Measurements from ENCODE around the gene MCRIP2. TPM values are rescaled to one million over a fixed set of nuclear protein-coding genes. Genes with fewer than 3 reads are reported as not detected.

The MCRIP2 gene
- total RNA-seq, 6 donors from 2014 or later, result 34.9 to 85.7 (median 53.3) TPM

DNA sequence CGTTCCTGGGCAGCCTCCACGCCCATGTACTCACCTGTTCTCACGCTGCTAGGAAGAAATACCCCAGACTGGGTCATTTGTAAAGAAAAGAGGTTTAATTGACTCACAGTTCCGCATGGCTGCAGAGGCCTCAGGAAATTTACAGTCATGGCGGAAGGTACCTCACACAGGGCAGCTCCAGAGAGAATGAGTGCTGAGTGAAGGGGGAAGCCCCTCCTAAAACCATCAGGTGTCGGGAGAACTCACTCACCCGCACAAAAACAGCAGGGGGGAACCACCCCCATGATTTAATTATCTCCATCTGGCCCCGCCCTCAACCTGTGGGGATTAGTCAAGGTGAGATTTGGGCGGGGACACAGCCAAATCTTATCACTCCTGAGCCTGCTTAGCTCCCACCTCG is 33.6 kb upstream of the MCRIP2 start:
- Histone ChIP-seq H3K27ac (no peak overlapping the region), H3K36me3 (peaks cover 0 to 4% (median 0%) of the 10 kb centered on the region in 4 donors), H3K27me3 (no peaks in the 10 kb centered on the region), H3K4me1 (peaks cover 0 to 17% (median 7%) of the 10 kb centered on the region in 4 donors), H3K4me3 (no peak overlapping the region), H3K9me3 (peaks cover 0 to 4% (median 0%) of the 10 kb centered on the region in 4 donors)
- DNase-seq, result no peak
- 80 to 84% methylated on average over 10 of the region's 10 CpGs for WGBS, 2 donors
- no peak for TF ChIP-seq CTCF (IDR thresholded peaks at IDR 0.05)
- TF ChIP-seq EP300 (IDR thresholded peaks at IDR 0.05), result no peak
- no peak for TF ChIP-seq POLR2A (IDR thresholded peaks at IDR 0.05)
- TF ChIP-seq POLR2AphosphoS5 (IDR thresholded peaks at IDR 0.05), result no peak
- ATAC-seq (ENCODE audit: low FRiP score in 2 of 2), result no peak

GRCh38 chr16:609316-609715 is 32.3 kb upstream of the MCRIP2 start:
- Histone ChIP-seq H3K27me3 (no peaks in the 10 kb centered on the region), H3K4me1 (peaks cover 0 to 17% (median 7%) of the 10 kb centered on the region in 4 donors), H3K27ac (no peak overlapping the region), H3K36me3 (no peaks in the 10 kb centered on the region), H3K4me3 (no peak overlapping the region), H3K9me3 (peaks cover 0 to 4% (median 0%) of the 10 kb centered on the region in 4 donors)
- no peak for TF ChIP-seq POLR2AphosphoS5 (IDR thresholded peaks at IDR 0.05)
- TF ChIP-seq POLR2A (IDR thresholded peaks at IDR 0.05), result no peak
- no peak for TF ChIP-seq EP300 (IDR thresholded peaks at IDR 0.05)
- no peak for TF ChIP-seq CTCF (IDR thresholded peaks at IDR 0.05)
- ATAC-seq (ENCODE audit: low FRiP score in 2 of 2) (no peak), DNase-seq (no peak)
- WGBS, 2 donors, result 91 to 97% methylated on average over 11 to 13 of the region's 13 CpGs

GRCh38 chr16:609984-610383 is 31.6 kb upstream of the MCRIP2 start:
- Histone ChIP-seq H3K9me3 (peaks cover 0 to 2% (median 0%) of the 10 kb centered on the region in 4 donors), H3K27ac (no peak overlapping the region), H3K27me3 (no peaks in the 10 kb centered on the region), H3K36me3 (no peaks in the 10 kb centered on the region), H3K4me3 (no peak overlapping the region), H3K4me1 (peaks cover 0 to 17% (median 7%) of the 10 kb centered on the region in 4 donors)
- no peak for TF ChIP-seq CTCF (IDR thresholded peaks at IDR 0.05)
- no peak for TF ChIP-seq EP300 (IDR thresholded peaks at IDR 0.05)
- TF ChIP-seq POLR2AphosphoS5 (IDR thresholded peaks at IDR 0.05), result no peak
- no peak for TF ChIP-seq POLR2A (IDR thresholded peaks at IDR 0.05)
- ATAC-seq (ENCODE audit: low FRiP score in 2 of 2), result peak in 1 of 2 donors; percentile 19
- 90 to 92% methylated on average over 14 of the region's 14 CpGs for WGBS, 2 donors
- no peak for DNase-seq

DNA sequence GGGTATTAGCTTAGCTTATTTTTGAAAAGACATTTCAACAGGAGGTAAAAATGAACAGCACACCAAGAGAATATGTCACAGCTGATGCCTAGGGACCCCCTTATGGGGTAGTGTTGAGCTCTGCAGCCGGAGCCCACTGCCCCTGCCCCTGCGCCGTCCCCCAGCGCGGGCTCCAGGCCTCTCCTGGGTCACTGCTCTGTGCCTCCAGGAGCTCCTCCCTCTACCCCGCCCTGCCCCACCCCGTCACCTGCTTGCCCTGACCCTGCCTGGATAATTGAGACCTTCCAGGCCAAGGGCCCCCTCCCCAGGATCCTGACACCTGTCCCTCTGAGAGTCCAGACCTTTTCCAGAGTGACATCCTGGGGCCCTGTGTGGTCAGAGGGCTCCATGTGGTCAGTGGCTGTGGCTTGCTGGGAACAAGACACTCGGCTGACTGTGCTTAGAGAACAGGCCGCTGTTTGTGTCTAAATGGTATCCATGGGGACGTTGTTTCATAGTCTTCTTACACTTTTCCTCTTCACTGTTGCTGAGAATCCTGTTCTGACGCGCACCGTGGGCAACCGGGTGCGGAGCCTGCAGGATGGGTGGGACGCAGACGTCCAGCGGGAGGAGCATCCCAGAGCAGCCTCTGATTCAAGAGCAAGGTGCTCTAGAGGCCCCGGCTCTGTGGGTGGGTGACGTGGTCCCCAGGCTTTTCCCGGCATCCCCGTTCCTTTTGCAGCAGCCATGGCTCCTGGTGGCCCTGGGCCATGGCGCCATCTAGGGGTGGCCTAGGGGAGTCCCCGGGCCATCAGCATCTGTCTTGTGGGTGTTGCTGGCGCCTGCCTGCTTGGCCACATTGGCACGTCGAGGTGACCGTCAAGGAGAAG is 30.9 kb upstream of the MCRIP2 start:
- Histone ChIP-seq H3K36me3 (no peaks in the 10 kb centered on the region), H3K9me3 (no peaks in the 10 kb centered on the region), H3K27me3 (no peaks in the 10 kb centered on the region), H3K4me3 (no peak overlapping the region), H3K27ac (peak overlapping the region in 1 of 4 donors; percentile 42), H3K4me1 (peaks cover 0 to 17% (median 8%) of the 10 kb centered on the region in 4 donors)
- no peak for TF ChIP-seq POLR2AphosphoS5 (IDR thresholded peaks at IDR 0.05)
- TF ChIP-seq CTCF (IDR thresholded peaks at IDR 0.05), result peak; percentile 65 to 85 (median 79)
- peak in 1 of 2 donors; percentile 75 for DNase-seq
- peak; percentile 88 to 92 for ATAC-seq (ENCODE audit: low FRiP score in 2 of 2)
- 76 to 82% methylated on average over 22 to 23 of the region's 28 CpGs for WGBS, 2 donors

Data from upper lobe of left lung (tissue), 6 donors.